GM21381 (cell line): ENCODE data around the gene CNN1.
"Not testable (repeated sequence)": the region's sequence is repeated elsewhere in the genome, so short reads cannot be mapped to it uniquely, and the experiment has no call there.

ENCODE experiments used
- ATAC-seq: cut with Tn5 transposase; IDR thresholded peaks from one replicate; pipeline ENCODE4 v1.9.1; 2021; ENCODE audit warnings: mild to moderate bottlenecking, moderate library complexity; ENCODE audit not compliant: unreplicated experiment

The CNN1 gene

GRCh38 chr19:11564082-11564807 is 25.6 kb downstream of the CNN1 start:
- ATAC-seq, result not testable (repeated sequence)

GRCh38 chr19:11565649-11565980 is 27.0 kb downstream of the CNN1 start:
- ATAC-seq, result not testable (repeated sequence)

GRCh38 chr19:11566164-11566563 is 27.5 kb downstream of the CNN1 start:
- ATAC-seq, result no peak

- ATAC-seq, result no peak
Observed at GRCh38 chr19:11570039-11570462, 31.4 kb downstream of the CNN1 start.

- not testable (repeated sequence) for ATAC-seq
Observed at GRCh38 chr19:11573354-11573753, 34.7 kb downstream of the CNN1 start.

GRCh38 chr19:11573763-11574162 is 35.1 kb downstream of the CNN1 start:
- not testable (repeated sequence) for ATAC-seq

GRCh38 chr19:11574689-11575088 is 36.0 kb downstream of the CNN1 start:
- no peak for ATAC-seq

GRCh38 chr19:11576227-11576626 is 37.6 kb downstream of the CNN1 start:
- ATAC-seq, result no peak

GRCh38 chr19:11577451-11578257 is 39.0 kb downstream of the CNN1 start, which contains the start of gene ACP5:
Gene ACP5, minus strand, starts transcription at chr19:11577645. Its CDS starts 328 bp downstream, at chr19:11577317.
- ATAC-seq, result no peak

GRCh38 chr19:11578258-11579142 is 39.8 kb downstream of the CNN1 start:
- ATAC-seq, result no peak

- no peak for ATAC-seq
Observed at GRCh38 chr19:11580116-11580515, 41.5 kb downstream of the CNN1 start.

- peak; percentile 68 for ATAC-seq
Observed at GRCh38 chr19:11581740-11582139, 43.1 kb downstream of the CNN1 start.

GRCh38 chr19:11586331-11586730 is 47.7 kb downstream of the CNN1 start:
- ATAC-seq, result no peak

- no peak for ATAC-seq
Observed at GRCh38 chr19:11587302-11587974, 48.8 kb downstream of the CNN1 start.

GRCh38 chr19:11587975-11588631 is 49.5 kb downstream of the CNN1 start:
- no peak for ATAC-seq

- ATAC-seq, result no peak
Observed at GRCh38 chr19:11594084-11594483, 55.4 kb downstream of the CNN1 start.

GRCh38 chr19:11596156-11596555 is 57.5 kb downstream of the CNN1 start:
- ATAC-seq, result no peak

- ATAC-seq, result peak; percentile 99
Observed at GRCh38 chr19:11597202-11598102, 58.8 kb downstream of the CNN1 start, which contains the start of gene ZNF627. Gene ZNF627, plus strand, starts transcription at chr19:11597483. Its CDS starts 145 bp downstream, at chr19:11597628.

GRCh38 chr19:11598103-11598483 is 59.4 kb downstream of the CNN1 start:
- ATAC-seq, result no peak
